Stimulated activated CD8-positive, alpha-beta memory T cell treated with anti-CD3 and anti-CD28 coated beads, Interleukin-12 subunit alpha, Interleukin-12 subunit beta, amount 100 ng/mL, for 4 hours (primary cell): ENCODE results near the gene TUT4.
A peak's percentile ranks its signal among the peaks of the same experiment; 100 is the strongest.

ENCODE experiments used
- DNase-seq: peaks from one replicate; pipeline ENCODE4 v3.0.0-alpha.2; 2020; ENCODE audit warnings: low read depth

The TUT4 gene

GRCh38 chr1:52404116-52404974, 148.5 kb downstream of the TUT4 start, which contains the start of the genes ORC1 and PRPF38A:
TSS of gene ORC1 (minus strand) at chr1:52404423. CDS start at chr1:52402223, 2,200 bp downstream.
TSS of gene PRPF38A (plus strand) at chr1:52404602. CDS start at chr1:52404750, 148 bp downstream.
- DNase-seq: peak; percentile 90

GRCh38 chr1:52403566-52404115, 149.3 kb downstream of the TUT4 start:
- peak; percentile 5 for DNase-seq

- no peak for DNase-seq
These were observed 150.0 kb downstream of the TUT4 start for GRCh38 chr1:52402860-52403240.

GRCh38 chr1:52400131-52400530, 152.8 kb downstream of the TUT4 start:
- DNase-seq: no peak

- no peak for DNase-seq
These were observed 153.3 kb downstream of the TUT4 start for GRCh38 chr1:52399629-52400028.

- no peak for DNase-seq
These were observed 159.7 kb downstream of the TUT4 start for GRCh38 chr1:52393174-52393573.

GRCh38 chr1:52386458-52386857, 166.4 kb downstream of the TUT4 start:
- DNase-seq: no peak

GRCh38 chr1:52385376-52385775, 167.5 kb downstream of the TUT4 start:
- DNase-seq: no peak
